Measurements from ENCODE around the gene ANK3.

ANK3 gene

DNA sequence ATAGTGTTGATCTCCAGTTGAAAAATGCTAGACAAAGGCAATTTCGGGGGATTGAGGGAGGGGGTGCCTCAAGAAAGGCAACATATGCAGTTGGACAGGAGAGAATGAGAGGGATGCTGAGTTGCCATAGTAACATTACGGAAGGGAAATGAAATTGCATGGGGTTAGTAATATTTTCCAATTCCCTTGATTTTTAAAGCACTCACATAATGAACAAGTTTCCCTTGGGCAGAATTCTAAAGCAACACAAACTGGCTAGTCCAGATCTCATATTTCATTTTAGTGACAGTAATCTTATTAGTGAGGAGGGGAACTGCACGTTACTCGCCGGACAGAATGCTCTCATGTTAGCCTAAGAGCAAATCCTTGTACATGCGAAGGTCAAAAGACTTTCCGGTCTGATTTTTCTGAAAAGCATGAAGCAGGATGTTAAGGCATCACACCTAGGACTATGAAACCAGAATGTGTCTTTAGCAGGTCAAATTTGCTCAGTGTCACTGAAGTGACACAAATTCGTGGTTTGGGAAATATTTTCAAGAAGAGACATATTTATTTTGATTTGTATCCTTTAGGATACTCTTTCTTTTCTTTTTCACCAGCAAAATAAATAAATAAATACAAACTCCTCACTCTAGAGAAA, 165.5 kb downstream of the ANK3 start:
- no peak for DNase-seq (ENCODE audit: low spot score)

DNA sequence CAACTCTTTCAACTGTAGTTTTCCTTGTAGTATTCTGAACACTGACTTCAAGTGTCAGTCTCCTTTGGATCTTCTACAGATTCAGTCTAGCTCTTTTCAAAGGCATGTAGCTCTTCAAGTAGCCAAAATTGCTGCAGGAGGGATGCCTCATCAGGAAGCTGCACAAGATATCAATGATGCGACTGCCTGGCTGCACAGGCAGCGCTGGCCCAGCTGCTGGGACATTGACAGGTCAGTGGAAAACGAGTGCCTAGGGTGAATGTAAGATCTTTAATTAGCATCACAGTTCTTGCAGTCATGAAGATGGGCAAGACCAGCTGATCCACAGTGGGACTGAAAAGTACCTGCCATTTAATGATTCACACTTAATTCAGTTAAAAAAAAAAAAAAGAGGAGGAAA, 167.6 kb downstream of the ANK3 start:
- DNase-seq (ENCODE audit: low spot score) = no peak

GRCh38 chr10:60212195-60212594, 177.5 kb downstream of the ANK3 start:
- no peak for DNase-seq (ENCODE audit: low spot score)

GRCh38 chr10:60209874-60210570, 179.7 kb downstream of the ANK3 start:
- no peak for DNase-seq (ENCODE audit: low spot score)

DNA sequence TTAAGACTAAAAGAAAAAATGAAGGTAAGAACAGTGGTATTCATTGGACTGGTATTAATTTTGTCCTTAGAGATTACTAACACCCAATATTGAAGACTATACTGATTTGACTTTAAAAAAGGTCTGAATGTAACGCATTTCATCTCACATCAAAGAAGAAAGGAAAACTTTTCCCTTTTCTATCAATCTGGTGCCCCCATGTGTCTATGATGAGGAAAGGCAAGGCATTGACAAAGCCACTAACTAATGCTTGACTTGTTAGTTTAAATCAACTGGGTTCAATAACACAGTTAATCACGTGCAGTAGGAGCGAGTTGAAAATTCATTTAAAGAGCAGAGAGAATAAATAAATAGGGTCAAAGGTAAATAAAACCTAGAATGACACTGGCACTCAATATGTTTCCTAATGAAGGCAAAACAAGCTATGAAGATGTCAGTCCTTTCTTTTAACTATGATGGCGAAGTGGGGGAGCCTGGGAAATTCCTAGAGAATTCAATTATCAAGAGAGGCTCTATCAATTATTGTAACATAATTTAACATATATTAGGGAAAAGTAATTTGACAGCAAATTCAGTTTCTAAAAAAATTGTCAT, 180.9 kb downstream of the ANK3 start:
- peak; percentile 8 for DNase-seq (ENCODE audit: low spot score)

GRCh38 chr10:60207894-60208293, 181.8 kb downstream of the ANK3 start:
- no peak for DNase-seq (ENCODE audit: low spot score)

DNA sequence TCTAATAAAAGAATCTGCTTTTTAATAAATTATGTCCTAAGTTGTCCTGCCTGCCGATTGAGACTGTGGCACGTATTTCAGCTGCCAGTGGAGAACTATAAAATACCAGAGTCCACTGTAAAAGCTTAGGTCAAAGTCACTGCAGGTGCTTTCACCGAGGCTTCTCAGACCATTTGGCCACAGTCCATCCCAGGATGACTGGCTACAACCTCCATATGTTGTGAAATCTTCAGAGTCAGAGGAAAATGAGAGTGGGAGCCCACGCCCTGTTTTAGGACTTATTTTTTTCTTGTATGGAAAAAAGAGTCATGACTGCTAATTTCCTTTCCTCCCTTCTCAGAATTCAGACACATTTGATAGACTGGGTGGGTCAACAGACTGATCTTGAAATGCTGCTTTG, 182.9 kb downstream of the ANK3 start:
- no peak for DNase-seq (ENCODE audit: low spot score)

- no peak for DNase-seq (ENCODE audit: low spot score)
Observed at GRCh38 chr10:60205741-60206140, 183.9 kb downstream of the ANK3 start.

GRCh38 chr10:60203993-60204618, 185.6 kb downstream of the ANK3 start:
- peak; percentile 9 for DNase-seq (ENCODE audit: low spot score)

- no peak for DNase-seq (ENCODE audit: low spot score)
Observed at GRCh38 chr10:60200682-60201053, 189.0 kb downstream of the ANK3 start.

GRCh38 chr10:60200012-60200681, 189.5 kb downstream of the ANK3 start:
- no peak for DNase-seq (ENCODE audit: low spot score)

- DNase-seq (ENCODE audit: low spot score) = no peak
Observed at GRCh38 chr10:60197206-60197605, 192.5 kb downstream of the ANK3 start.

- no peak for DNase-seq (ENCODE audit: low spot score)
Observed at GRCh38 chr10:60194421-60194820, 195.3 kb downstream of the ANK3 start.

DNA sequence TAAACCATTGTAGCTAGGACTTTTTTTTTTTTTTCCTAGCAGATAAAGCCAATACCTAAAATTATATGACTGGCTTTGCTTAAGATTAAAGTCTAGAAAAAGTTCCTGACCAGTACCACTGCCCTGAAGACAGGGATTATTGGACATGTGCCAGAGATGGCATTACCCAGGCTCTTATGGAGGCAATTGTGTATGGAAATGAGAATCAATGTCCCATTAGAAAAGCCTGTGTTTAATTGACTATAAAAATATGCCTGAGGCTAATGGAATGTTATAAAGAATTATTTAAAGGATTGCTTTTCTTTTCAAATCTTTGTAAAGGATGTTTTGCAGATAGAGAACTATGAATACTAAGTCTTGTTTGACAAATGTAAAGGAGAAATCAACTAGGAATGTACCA, 196.7 kb downstream of the ANK3 start:
- DNase-seq (ENCODE audit: low spot score) = no peak

DNA sequence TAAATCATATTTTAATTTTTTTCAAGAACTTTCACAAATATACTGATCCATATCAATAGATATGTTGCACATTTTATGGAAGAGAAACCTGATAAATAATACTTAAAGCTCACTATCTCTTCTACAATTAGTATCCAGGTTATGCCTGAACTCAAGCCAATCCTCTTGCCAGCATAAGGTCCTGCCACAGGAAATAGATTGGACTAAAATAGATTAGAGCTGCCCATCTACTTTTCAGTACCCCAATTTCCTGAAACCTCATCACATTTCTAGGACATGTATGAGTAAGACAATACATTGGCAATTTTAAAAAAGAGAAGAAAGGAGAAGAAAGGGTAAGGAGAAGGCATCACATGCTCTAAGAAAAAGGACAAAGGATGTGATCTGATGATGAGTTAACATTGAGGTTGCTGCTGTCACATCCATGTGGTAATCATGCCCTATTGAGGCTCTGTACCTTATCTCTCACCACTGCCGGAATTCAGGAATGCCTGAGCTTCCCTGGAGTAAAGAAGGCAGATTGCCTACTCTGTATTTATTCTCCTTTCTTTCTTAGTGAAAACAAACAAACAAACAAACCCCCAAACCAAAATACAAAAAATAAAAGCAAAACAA, 199.7 kb downstream of the ANK3 start:
- no peak for DNase-seq (ENCODE audit: low spot score)

- no peak for DNase-seq (ENCODE audit: low spot score)
Observed at GRCh38 chr10:60188548-60188947, 201.1 kb downstream of the ANK3 start.

- no peak for DNase-seq (ENCODE audit: low spot score)
Observed at GRCh38 chr10:60187691-60188090, 202.0 kb downstream of the ANK3 start.

DNA sequence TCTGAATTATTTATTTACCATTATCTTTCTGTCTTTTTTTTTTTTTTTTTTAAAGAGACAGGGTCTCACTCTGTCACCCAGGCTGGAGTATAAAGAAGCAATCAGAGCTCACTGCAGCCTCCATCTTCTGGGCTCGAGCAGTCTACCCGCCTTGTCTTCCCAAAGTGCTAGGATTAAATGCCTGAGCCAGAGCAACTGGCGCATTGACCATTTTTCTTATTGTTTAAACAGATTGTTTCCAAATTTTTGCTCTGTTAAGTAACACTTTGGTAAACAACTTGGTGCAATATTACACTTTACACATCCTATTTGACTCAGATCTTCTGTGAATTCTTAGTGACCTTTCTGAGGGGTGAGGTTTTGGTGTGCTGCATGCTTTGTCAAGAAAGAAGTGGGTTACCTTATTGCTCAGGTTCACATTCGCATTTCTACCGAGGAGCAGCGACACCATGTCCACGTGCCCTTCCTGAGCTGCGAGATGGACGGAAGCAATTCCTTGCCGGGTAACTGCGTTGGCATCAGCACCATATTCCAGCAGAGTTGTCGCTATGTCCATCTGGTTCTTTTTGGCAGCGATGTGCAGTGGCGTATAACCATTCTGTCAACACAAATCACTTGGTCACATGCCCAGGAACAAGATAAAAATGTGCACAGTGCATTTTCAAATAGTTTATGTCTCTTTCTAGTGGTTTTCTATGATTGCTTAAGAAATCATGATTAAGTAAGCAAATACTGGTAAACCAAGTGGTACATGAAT, 203.2 kb downstream of the ANK3 start:
- no peak for DNase-seq (ENCODE audit: low spot score)

DNA sequence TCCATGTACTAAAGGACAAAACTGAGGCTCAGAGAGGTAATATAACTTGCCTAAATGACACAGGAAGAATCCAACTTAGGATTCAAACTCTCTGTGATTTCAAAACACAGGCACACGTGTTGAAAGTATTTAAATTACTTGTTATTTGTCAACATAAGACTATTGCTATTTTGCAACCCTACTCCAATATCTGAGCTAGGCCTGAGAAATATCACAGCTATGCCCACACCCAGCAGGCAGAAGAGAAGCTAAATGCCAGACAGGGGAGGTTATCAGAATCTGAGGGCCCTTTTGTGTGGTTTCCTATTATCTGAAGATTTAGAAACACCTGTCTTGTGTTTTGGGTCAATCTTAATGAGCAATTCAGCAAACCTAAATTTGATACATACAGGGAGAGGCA, 204.3 kb downstream of the ANK3 start:
- no peak for DNase-seq (ENCODE audit: low spot score)

DNA sequence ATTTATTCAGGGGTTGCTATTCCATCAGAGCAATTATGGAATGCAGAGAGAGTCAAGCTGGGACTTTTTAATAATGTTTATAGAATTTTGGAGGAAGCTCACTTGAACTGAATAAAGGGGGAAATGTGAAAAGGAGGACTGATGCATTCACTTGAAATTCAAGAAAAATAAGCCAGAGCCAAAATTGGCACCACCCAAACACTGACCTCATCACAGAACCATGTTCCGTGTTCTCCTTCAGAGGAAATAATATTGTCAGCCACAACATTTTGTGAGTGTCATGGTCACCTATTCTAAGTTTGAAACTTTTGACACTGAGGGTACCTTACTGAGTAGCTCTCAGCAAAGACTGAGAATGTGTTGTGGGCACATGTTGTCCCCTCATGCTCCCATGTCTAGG, 207.0 kb downstream of the ANK3 start:
- no peak for DNase-seq (ENCODE audit: low spot score)

- no peak for DNase-seq (ENCODE audit: low spot score)
Observed at GRCh38 chr10:60176925-60177324, 212.8 kb downstream of the ANK3 start.

Measured in HuH-7 (cell line).